ENCODE results near the gene TRIM61.

- TF ChIP-seq CTCF (IDR thresholded peaks at IDR 0.05) (no peak), POLR2A (IDR thresholded peaks at IDR 0.05) (no peak), POLR2AphosphoS5 (IDR thresholded peaks at IDR 0.05) (no peak)
These were observed 20.5 kb upstream of the TRIM61 start for GRCh38 chr4:164997941-164998340.

Measured in upper lobe of left lung (tissue), 4 donors.